Stimulated activated CD4-positive, alpha-beta T cell treated with anti-CD3 and anti-CD28 coated beads, Interleukin-15, amount 100 ng/mL, for 48 hours (primary cell): Measurements from ENCODE around the gene CAPN5.
"Not testable (repeated sequence)": the region's sequence is repeated elsewhere in the genome, so short reads cannot be mapped to it uniquely, and the experiment has no call there.

ENCODE experiments used
- DNase-seq, 2 donors: peaks; one replicate each; pipeline ENCODE4 v3.0.0-alpha.2; 2020; ENCODE audit warnings: low read depth in 2 of 2

The CAPN5 gene

DNA sequence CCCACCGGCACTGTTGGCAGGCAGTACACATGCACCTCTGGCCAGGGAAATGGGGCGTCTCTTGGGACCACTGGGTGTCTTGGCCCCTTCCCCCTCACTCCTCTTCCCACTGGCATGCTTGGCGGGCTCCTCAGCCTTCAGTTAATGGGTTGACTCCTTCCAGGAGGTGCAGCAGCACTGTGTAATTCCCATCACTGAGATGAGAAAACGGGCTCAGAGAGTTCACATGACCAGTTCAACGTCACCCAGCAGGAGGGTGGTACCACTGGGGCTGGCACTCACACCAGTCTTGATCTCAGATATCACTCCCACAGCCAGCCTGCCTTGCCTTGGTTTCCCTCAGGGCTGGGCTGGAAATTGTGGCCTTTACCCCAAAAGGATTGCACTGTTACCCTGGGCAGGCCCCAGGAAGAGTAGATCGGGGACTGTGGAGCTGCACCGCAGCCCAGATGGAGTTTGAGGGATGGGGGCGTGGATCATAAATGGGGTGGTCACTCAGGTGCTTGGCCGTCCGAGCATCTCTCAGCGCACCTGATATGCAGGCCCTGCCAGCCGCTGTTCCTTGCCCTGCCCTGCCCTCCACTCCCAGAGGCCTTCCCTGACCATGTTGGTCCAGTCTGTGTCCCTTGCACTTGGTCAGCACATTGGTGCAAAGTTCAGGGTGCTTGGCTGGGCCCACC lies 16.9 kb downstream of the CAPN5 start:
- no peak for DNase-seq

DNA sequence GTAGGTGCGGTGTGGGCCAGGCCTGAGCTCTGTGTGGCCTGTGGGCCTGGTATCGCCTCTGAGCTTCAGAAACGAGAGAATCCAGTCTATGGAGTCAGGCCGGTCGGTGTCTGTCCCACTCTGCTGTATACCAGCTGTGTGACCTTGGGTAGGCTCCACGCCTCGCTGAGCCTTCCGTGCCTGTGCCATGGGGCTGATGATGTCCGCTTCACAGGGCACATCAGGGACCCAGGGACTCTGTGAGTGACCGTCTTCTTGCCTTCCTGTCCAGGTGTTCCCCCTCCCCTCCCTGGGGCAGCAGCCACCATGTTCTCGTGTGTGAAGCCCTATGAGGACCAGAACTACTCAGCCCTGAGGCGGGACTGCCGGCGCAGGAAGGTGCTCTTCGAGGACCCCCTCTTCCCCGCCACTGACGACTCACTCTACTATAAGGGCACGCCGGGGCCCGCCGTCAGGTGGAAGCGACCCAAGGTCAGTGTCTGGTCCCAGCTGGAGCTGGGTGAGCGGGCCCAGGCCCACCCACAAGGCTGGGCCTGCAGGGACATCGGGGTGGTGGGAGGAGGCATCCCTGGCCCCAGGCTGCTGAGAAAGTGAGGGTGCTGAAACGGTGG lies 17.9 kb downstream of the CAPN5 start:
- DNase-seq, result no peak

DNA sequence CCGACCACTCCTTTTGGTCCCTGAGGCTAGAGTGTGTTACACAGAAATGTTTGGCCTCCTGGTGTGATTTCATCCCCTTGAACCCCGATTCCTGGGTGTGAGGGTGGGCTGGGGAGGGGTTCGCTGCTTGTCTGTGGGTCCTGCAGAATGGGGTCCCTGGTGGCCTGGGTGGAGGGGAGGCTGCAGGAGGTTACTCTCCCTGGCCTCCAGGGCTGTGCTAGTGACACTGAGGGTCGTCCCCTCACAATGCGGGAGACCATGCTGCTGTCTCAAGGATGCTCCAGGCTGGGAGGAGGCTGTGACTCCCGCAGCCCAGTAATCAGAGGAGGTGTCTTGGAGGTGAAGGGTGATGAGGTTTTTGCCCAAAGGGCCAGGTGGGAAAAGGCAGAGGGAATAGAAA lies 18.9 kb downstream of the CAPN5 start:
- DNase-seq, result no peak

DNA sequence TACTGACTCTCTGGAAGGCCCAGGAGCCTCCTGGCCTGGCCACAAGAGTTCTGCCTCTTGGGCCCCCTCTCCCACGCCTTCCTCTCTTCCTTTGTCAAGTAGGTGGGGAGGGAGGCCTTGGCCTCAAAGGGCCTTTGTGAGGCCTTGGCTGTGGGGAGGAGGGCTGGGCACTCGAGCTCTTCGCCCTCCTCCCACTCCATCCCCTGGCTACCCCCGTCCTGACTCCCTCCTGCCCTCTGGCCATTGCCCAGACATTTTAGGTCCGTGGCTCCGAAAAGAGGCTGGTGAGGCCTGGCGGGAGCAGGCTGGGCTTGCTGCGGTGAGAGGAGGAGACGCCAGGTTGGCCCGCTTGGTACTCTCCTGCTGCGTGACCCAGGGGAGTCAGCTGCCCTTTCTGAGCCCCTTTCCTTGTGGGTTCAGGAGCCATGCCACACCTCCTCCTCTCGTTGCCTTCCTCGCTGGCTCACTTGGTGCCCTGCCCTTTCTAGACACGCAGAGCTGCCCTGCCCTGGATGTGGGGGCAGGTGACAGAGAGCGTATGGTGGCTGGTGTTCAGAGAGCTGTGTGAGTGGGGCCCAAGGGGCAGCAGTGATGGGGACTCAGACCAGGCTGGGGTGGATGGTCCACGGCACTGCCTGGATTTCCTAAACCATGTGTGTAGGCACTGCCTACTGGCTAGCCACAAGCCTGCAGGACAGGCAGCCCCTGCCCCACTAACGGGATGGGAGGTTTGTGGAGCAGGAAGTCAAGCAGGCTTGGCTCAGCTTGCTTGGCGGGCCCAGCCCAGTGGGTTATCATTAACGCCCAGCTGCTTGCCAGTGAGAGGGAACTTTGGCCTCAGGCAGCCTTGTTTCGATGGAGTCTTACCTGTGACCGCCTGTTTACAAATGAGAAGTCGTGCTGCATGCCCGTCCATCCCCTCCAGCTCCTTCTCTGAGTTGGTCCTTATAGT lies 20.0 kb downstream of the CAPN5 start:
- no peak for DNase-seq

DNA sequence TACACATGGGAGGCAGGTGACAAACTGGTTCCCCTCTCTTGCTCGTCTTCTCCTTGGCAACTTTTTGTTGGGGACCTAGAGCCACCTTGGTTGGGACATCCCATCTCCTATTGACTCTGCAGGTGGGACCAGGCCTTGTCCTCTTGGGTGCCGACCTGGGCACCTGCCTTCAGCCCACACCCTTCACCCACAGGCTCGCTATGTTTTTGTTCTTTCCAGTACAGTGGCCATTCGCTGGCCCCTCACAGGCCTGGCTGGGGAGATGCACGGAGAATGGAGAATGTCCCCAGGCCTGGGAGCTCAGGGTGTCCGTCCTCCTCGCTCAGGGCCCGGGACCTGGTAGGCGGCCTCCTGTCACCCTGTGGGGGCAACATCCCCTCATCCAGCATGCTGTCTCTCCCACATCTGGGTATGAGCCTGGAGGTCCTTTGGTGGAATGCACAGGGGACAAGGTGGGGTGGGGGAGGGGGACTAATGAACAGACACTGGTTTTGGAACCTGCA lies 21.0 kb downstream of the CAPN5 start:
- DNase-seq, result no peak

DNA sequence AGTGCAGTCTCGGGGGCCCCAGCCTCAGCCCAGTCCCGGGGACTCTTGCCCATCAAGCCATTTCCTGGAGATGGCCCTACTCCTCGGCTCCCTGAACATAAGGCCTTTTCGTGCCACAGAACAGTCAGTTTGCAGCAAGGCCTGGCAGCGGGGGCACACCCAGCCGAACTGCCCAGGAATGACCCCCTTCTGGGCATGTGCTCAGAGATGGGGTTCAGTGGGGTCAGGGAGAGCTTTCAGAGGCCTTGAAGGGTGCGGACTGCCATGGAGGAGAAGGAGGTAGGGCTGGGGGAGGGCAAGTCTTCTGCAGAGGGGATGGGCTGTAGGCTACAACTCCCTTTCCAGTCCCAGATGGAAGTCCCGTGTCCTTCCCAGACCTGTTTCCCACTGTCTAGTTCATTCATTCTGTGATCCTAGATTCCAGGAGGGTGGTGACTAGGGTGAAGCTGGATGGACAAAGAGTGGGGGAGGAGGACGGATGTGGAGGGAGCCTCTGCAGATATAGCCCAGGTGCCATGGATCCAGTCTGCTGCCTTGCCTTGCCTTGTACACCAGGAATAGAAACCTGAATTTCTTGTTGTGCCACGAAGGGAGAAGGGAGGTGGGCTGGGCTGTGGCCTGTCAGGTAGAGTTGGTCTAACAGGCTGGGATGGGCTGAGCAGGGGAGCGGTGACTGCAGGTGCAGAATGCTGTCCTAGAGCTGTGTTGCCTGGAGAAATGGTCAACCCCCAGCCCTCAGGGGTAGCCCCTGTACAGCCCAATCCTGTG lies 21.6 kb downstream of the CAPN5 start:
- DNase-seq, result no peak

DNA sequence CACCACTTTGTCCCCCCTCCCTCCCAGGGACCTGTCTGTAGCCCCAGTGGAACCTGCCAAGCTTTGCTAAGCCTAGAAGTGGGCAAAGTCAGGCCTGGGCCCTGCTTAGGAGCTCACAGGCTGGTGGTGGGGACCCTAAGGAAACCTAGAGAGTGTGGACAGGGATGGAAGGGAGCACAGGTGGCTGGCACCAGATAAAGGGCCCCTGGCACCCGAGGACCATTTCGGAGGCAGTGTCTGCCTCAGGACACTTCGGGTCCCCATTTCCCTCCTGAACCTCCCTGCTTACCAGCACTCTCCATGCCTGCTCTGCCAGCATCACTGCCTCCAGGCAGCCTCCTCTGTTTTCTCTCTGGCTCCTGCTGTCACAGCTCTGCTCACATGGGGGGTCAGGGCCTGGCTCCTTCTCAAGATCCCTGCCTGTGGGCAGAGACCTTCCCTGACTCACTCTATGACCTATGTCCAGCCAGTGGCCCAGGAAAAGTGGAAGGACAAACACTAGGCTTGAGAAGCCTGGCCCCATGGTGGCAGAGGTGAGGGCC lies 22.3 kb downstream of the CAPN5 start:
- no peak for DNase-seq

DNA sequence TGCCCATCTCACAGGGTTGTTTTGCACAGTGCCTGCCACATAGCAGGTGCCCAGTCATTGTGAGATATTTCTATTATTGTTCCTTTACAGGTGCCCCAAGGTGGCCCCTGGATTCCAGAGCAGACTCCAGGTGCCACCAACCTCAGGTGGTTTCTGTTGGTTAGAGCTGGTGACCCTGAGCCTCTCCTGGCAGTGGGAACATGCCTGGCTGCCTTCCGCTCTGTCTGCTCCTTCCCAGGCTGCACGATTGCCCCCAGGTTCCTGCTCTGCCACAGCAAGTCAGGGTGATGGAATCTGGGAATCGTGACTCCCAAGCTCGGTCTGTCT lies 23.2 kb downstream of the CAPN5 start:
- no peak for DNase-seq

DNA sequence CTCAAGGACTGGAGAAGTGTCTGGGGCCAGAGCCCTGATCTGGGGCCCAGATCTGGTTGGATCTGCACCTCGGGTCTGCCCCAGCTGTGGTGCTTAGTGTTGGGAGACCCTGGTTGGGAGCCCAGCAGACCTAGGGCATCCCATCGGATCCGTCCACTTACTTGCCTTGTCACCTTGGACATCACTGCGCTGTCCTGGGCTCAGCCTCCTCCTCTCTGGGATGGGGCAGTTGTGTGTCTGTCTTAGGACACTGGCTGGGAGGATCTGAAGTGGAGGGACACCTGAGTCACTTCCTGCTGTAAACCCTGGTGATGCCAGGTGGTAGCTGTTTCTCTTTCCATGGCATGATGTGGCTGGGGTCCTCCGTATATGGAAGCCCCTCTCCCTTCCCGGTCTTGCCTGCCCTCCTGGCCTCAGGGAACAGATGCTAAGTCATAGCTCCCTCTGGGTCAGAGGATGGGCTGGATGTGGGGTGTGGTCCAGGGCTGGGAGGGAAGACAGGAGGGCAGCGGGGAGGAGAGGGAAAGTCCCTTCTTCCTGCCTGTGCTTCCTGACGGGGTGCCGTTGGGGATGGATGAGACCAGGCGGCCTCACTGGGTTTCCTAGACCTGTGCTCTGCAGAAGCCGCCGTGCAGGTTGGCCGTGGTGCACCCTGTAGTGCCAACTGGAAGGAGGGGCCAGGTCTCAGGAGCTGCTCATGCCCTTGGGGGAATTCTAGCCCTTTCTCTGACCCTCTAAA lies 23.8 kb downstream of the CAPN5 start:
- no peak for DNase-seq

DNA sequence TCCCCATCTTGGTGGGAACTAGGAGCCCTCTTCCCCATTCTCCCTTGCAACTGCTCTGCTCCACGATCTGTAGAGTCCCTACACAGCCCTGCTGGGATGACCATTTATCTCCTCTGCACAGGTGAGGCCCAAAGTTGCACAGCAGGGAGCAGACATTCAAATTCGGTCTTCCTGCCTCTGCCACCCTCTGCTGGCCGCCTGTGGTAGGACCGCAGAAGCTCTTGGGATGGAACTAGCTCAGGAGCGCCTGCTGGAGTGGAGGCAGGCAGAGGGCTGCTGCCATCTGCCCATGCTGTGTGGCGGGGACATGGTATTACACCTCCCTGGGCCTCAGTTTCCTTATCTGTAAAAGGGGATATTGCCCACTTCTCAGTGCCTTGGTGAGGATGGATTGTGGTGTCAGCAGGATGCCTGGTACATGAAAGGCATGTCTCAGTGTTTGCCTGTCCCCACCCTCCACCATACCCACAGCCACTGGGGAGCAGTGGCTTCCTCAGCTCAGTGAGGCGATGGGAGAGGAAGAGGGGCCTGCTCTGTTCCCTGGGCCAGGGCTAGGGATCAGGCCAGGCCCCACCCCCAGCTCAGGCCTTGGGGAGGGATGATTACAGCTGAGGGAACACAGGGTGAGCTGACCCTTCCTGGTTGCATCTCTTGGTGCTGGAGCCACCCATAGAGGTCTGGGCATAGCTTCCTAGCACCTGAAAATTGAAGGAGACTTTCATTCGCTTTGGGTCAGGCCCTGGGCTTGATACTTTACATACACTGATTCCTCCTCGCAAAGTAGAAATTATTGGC lies 24.6 kb downstream of the CAPN5 start:
- peak; percentile 54 to 75 for DNase-seq

DNA sequence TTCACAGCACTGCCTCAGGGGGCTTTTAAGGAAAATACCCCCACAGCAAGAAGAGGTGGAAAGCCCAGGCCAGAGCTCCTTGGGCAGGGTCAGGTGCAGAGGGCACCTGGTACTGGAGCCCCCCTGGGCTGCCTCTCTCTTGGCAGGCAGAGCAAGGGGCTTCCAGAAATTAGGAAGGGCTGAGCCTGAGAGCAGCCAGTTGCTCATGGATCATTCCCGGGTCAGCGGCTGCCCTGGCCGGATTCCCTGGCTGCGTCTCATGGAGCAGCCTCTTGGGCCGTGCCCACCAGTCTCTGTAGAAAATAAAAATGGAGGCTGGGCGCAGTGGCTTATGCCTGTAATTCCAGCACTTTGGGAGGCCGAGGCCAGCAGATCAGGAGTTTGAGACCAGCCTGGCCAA lies 25.6 kb downstream of the CAPN5 start:
- no peak for DNase-seq

DNA sequence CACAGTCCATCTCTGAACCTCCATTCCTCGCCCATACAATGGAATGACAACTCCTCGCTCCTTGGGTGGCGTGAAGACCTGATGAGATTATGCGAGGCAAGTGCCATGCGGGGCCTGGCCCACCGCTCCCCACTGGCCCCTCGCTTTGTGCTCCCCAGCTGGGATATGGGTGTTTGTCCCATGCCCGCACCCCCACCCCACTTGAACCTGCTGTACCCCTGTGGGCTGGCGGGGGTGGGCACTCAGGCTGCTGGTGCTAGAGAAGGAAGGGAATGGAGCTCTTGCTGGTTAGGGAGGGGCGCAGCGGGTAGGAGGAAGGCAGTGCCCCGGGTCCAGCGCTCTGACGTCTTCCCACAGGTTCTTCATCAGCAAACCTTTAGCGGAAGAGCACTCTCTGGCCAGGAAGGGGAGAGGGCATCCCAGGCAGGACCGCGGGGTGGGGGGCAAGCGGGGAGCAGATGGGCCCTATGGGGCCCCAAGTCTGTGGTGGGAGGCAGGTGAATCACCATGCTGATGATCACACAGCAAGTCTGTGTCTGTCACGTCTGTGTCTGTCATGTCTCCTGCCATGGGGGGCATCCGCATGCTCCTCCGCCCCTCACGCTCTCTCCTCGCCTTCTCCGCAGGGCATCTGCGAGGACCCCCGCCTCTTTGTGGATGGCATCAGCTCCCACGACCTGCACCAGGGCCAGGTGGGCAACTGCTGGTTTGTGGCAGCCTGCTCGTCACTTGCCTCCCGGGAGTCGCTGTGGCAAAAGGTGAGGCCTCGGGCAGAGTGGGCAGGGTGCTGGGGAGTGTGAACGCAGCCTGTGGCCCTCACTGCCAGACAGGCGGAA lies 26.5 kb downstream of the CAPN5 start:
- DNase-seq, result no peak

DNA sequence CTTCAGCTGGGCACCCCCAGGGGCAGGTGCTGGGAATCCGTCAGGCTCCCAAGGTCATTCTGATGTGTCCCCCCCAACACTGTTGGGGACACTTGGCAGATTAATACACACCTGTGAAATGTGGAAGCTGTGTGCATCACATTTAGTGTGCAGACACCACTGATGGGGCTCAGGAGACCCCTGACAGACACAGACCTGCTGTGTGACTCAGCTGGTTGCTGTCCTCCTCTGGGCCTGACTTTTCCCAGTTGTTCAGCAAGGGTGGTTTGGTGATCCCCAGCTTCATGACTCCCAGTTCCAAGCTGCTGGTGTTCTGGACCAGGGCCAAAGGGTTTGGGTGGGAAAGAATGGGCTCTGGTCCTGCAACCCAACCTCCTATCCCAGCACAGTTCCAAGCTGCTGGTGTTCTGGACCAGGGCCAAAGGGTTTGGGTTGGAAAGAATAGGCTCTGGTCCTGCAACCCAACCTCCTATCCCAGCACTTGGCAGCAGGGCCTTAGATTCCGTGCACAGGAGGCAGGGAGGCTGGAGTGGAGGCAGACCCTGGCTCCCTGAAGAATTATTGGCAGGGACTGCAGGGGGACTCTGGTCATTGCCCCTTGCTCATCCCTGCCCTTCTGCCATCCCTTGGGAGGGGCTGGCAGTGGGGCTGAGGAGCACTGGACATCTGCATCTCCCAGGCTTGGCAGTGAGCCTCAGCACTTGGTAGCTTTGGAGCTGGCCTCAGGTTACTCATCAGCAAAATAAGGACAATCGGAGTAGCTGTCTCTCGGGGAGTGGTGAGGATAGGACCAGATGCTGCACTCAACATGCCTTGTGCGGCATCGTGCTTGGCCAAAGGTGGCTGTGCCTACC lies 27.4 kb downstream of the CAPN5 start:
- DNase-seq, result no peak

DNA sequence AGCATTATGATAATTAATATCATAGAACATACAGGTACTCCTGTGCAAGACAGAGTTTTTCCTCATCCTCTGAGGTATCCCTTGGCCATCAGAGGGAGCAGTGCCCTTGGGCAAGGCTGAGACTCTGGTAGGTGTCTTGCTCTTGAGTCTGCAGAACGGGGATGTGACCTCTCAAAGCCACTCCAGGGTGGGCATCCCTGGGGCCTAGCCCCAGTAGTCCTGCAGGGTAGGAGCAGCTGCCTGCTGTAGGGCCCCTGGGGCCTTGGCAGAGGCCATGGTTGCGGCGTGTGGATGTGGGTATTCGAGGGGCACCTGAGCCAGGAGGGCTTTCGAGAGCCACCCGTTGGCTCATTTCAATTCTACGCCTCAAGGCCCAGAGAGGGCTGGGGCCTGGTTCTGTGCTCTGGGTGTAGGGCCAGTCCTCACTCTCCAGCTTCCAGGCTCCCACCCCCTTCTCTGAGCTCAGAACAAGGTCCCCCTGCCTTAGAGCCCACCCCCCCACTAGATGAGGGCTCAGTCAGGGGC lies 28.1 kb downstream of the CAPN5 start:
- DNase-seq, result no peak

DNA sequence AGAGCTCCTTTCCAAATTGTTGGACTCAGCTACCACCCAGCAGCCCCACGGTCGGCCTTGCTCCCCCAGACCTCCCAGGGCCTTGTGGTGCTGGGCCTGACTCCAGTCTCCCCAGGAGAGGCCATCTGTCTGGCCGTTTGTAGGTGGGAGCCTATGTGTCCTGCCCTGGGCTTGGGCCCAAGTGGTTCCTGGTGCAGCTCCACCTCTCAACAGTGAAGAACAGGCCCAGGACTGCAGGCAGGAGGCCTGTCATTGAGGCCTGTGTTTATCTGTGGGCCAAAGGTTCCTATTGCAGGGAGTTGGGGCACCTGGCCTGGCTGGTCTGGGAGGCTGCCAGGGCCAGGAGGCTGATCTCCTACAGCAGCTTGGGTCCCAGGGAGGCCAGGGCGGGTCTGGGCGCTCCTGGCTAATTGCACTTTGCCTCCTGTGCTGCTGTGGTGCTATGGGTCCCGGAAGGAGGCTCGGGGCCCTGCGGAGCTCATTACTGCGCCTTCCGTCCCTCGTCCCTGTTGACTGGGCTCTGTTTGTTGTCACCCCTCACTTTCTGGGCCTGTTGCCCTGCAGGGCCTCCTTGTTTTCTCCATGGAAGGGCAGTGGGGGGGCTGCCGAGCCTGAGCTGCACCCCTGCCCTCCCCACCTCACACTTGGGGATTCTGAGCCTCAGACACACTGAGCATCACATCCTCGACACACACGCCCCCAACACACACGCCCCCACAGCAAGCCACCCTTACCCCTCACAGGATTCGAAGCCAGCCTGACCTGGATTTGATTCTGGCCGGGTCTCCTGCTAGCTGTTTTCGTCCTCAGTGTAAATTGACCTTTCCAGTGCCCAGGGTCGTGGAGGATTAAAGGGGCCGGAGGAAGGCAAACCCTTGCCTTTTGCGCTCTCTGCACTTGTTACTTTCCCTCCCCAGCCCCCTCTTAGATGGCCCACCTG lies 29.1 kb downstream of the CAPN5 start:
- DNase-seq, result no peak

DNA sequence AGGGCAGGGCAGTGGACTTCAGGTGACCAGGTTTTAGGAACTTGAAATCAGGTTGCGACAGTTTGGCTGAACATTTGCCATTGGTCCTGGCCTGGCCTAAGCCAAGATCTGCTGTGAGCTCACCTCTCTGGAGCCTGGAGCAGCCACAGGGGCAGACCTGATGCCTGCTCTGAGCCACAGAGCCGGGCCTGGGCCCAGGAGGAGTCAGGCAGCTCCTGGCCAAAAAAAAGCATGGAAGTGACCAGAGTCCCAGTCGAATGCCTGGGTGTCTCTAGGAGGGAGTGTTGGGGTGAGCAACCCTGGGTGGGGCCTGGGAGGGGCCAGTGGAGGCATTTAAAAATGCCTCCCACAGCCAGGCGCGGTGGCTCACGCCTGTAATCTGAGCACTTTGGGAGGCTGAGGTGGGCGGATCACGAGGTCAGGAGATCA lies 29.8 kb downstream of the CAPN5 start:
- DNase-seq, result no peak

DNA sequence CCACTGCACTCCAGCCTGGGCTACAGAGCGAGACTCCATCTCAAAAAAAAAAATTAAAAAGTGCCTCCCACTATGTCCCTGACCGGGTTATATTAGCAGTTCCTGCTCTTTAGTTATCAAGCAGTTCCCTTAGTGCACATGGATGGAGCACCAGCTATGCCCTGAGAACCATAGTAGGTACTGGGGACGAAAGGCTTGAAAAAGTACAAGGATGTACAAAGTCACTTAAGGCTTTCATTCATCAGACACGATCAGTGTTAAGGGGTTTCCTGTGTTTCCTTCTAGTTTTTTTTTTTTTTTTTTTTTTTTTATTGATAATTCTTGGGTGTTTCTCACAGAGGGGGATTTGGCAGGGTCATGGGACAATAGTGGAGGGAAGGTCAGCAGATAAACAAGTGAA lies 30.4 kb downstream of the CAPN5 start:
- not testable (repeated sequence) for DNase-seq
